ENCODE results near the gene AP3B2. TPM values are rescaled to one million over a fixed set of nuclear protein-coding genes. Genes with fewer than 3 reads are reported as not detected.

Gene AP3B2
- total RNA-seq, 1 donor from 2014 or later: 5.6 TPM

DNA sequence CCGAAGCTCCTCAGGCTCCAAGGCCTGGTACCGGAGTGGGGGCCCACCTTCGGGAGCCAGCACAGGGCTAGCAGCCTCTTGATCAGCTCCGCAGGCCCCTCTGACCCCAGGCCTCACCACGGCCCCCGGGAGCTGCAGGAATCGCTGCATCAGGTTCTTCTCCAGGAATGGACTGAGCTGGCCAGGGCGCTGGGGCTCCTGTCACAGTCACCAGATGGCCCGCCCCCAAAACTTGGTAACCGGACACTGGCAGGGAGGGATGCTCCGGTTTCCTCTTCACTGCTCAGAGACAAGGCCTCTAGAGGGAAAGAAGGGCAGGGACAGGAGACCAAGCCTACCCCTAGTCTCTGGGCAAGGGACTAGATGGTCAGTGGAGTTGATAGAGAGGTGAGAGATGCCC, 9.9 kb downstream of the AP3B2 start:
- TF ChIP-seq, protein P1, sequence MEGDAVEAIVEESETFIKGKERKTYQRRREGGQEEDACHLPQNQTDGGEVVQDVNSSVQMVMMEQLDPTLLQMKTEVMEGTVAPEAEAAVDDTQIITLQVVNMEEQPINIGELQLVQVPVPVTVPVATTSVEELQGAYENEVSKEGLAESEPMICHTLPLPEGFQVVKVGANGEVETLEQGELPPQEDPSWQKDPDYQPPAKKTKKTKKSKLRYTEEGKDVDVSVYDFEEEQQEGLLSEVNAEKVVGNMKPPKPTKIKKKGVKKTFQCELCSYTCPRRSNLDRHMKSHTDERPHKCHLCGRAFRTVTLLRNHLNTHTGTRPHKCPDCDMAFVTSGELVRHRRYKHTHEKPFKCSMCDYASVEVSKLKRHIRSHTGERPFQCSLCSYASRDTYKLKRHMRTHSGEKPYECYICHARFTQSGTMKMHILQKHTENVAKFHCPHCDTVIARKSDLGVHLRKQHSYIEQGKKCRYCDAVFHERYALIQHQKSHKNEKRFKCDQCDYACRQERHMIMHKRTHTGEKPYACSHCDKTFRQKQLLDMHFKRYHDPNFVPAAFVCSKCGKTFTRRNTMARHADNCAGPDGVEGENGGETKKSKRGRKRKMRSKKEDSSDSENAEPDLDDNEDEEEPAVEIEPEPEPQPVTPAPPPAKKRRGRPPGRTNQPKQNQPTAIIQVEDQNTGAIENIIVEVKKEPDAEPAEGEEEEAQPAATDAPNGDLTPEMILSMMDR (IDR thresholded peaks at IDR 0.05; ENCODE audit: unreplicated experiment): no peak
- peak; percentile 23 for DNase-seq (ENCODE audit: low spot score)
- no peaks in the 10 kb centered on the region for H3K9me3 Mint-ChIP-seq (ENCODE audit: unreplicated experiment)
- no peaks in the 10 kb centered on the region for H3K27me3 Mint-ChIP-seq (ENCODE audit: unreplicated experiment)
- no peak overlapping the region for H3K4me3 Mint-ChIP-seq (ENCODE audit: unreplicated experiment)
- H3K4me1 Mint-ChIP-seq (ENCODE audit: unreplicated experiment): no peaks in the 10 kb centered on the region
- no peaks in the 10 kb centered on the region for H3K36me3 Mint-ChIP-seq (ENCODE audit: low read depth, unreplicated experiment)
- H3K27ac Mint-ChIP-seq (ENCODE audit: unreplicated experiment): no peak overlapping the region

DNA sequence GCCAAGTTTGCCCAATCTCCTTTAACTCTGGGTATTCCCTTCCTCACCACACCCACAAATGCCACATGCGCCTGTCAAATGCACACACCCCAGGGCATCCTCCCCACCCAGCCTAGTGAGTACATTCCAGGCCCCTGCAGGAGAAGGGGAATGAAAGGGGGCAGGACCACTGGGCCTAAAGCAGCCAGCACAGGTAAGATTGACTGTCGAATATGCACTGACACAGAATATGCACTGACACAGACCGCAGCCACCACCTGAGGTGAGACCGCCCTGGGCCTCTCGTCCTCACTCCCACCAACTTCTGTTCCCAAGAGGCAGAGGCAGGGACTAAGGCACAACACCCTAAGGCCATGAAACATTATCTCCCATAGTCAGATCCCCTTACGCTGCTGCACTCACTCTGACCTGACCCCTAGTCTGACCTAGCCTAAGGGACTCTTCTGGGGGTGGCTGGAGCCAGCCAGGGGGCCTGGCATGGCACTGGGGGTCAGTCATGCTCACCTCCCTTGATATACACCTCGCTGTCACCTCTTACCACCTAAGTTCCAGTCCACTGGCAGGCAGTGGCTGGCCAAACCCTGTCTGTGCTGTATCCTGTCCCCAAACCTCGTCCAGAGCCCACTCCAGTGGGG, 10.8 kb downstream of the AP3B2 start:
- Mint-ChIP-seq H3K36me3 (ENCODE audit: low read depth, unreplicated experiment) (no peaks in the 10 kb centered on the region), H3K9me3 (ENCODE audit: unreplicated experiment) (no peaks in the 10 kb centered on the region), H3K27me3 (ENCODE audit: unreplicated experiment) (no peaks in the 10 kb centered on the region), H3K4me3 (ENCODE audit: unreplicated experiment) (no peak overlapping the region), H3K27ac (ENCODE audit: unreplicated experiment) (no peak overlapping the region), H3K4me1 (ENCODE audit: unreplicated experiment) (no peaks in the 10 kb centered on the region)
- TF ChIP-seq, protein P1 (IDR thresholded peaks at IDR 0.05; ENCODE audit: unreplicated experiment): no peak
- no peak for DNase-seq (ENCODE audit: low spot score)

DNA sequence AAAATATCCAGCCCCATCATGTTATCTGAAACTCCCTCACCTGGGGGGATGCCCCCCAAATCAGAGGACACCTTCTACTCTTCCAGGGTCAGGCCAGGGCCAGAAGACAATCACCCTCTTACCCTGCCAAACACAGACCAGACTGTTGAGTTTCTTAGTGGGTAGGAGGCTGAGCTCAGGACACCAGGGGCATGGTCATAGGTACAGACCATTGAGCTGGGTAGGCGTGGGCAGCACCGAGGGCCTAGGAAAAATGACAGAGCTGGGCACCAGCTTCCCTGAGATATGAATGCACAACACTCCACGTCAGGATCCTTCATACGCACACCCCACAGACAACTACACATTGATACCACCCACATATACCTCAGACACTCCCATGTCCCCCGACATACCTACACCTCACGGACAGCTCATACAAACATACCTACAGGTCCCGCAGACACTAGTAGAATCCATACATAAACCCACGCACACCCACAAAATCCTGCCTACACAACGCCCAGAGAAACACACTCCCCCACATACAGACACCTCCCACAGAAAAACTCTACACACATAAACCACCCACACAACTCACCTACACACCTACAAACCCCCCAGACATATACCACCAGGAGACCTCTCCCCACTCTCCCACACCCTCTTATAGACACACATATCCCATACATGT, 11.8 kb downstream of the AP3B2 start:
- H3K4me1 Mint-ChIP-seq (ENCODE audit: unreplicated experiment): no peaks in the 10 kb centered on the region
- no peaks in the 10 kb centered on the region for H3K27me3 Mint-ChIP-seq (ENCODE audit: unreplicated experiment)
- no peaks in the 10 kb centered on the region for H3K36me3 Mint-ChIP-seq (ENCODE audit: low read depth, unreplicated experiment)
- TF ChIP-seq, protein P1 (IDR thresholded peaks at IDR 0.05; ENCODE audit: unreplicated experiment): no peak
- no peak overlapping the region for H3K4me3 Mint-ChIP-seq (ENCODE audit: unreplicated experiment)
- DNase-seq (ENCODE audit: low spot score): no peak
- H3K9me3 Mint-ChIP-seq (ENCODE audit: unreplicated experiment): no peaks in the 10 kb centered on the region
- no peak overlapping the region for H3K27ac Mint-ChIP-seq (ENCODE audit: unreplicated experiment)

DNA sequence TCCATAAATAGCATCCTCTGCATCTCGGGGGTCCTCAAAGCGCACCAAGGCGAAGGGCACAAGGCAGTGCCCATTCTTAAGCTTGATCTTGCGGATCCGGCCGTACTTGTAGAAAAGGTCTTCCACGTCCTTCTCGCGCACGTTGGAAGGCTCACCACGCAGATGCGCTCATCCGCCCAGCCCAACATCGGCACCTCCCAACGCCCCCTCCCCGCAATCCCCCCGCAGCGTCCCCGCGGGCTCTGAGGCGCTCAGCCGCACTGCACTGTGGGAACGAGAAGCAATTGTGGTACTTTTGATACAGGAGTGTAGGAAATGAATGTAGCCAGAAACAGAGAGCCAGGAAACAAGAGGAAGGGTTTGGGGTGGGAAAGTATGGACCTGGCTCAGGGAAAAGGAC, 17.5 kb downstream of the AP3B2 start:
- no peak for DNase-seq (ENCODE audit: low spot score)
- Mint-ChIP-seq H3K4me1 (ENCODE audit: unreplicated experiment) (no peaks in the 10 kb centered on the region), H3K36me3 (ENCODE audit: low read depth, unreplicated experiment) (no peaks in the 10 kb centered on the region), H3K9me3 (ENCODE audit: unreplicated experiment) (no peaks in the 10 kb centered on the region), H3K27me3 (ENCODE audit: unreplicated experiment) (no peaks in the 10 kb centered on the region), H3K4me3 (ENCODE audit: unreplicated experiment) (no peak overlapping the region), H3K27ac (ENCODE audit: unreplicated experiment) (no peak overlapping the region)
- TF ChIP-seq, protein P1 (IDR thresholded peaks at IDR 0.05; ENCODE audit: unreplicated experiment): no peak

DNA sequence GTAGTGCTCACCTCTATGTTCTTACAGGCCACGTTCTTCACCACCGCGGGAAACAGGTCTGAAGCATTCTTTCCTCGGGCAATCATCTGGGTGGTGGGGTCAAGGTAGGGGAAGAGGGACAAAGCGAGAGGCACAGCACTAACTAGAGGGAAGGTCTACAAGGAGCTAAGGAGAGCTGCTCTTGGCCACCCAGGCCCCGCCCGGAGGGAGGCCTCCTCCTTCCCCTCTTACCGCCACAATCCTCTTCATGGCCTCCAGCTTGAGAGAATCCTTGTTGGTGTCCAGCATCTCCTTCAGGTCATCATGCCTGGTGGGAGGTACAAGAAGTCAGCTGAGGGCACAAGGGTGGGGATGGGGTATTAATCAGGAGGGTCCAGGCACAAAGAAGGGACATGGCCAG, 20.5 kb downstream of the AP3B2 start:
- DNase-seq (ENCODE audit: low spot score): no peak
- Mint-ChIP-seq H3K27me3 (ENCODE audit: unreplicated experiment) (no peaks in the 10 kb centered on the region), H3K9me3 (ENCODE audit: unreplicated experiment) (no peaks in the 10 kb centered on the region), H3K4me3 (ENCODE audit: unreplicated experiment) (no peak overlapping the region), H3K36me3 (ENCODE audit: low read depth, unreplicated experiment) (no peaks in the 10 kb centered on the region), H3K4me1 (ENCODE audit: unreplicated experiment) (no peaks in the 10 kb centered on the region), H3K27ac (ENCODE audit: unreplicated experiment) (no peak overlapping the region)
- TF ChIP-seq, protein P1 (IDR thresholded peaks at IDR 0.05; ENCODE audit: unreplicated experiment): no peak
